Thyroid gland (tissue), 4 donors: ENCODE measurements around the gene ELMO1.

Experiments
- POLR2A ChIP-seq, 2 donors: fragments of 450-650 bp; IDR thresholded peaks; one replicate each; pipeline ENCODE4 v1.6.1; 2017; ENCODE audit warnings: antibody characterized with exemption in 2 of 2, mild to moderate bottlenecking in 2 of 2, moderate library complexity in 1 of 2
- TF ChIP-seq, protein P1 (sequence below), 6 experiments: fragments of 200-600 bp in 3 of 6; fragments of 450-650 bp in 3 of 6; sonication (generic) in 3 of 6; IDR thresholded peaks; one replicate each; pipeline ENCODE4 v1.5.1; 2016 to 2019; ENCODE audit warnings: antibody characterized with exemption in 6 of 6, mild to moderate bottlenecking in 2 of 6, inconsistent platforms in 1 of 6, moderate library complexity in 1 of 6

DNA sequence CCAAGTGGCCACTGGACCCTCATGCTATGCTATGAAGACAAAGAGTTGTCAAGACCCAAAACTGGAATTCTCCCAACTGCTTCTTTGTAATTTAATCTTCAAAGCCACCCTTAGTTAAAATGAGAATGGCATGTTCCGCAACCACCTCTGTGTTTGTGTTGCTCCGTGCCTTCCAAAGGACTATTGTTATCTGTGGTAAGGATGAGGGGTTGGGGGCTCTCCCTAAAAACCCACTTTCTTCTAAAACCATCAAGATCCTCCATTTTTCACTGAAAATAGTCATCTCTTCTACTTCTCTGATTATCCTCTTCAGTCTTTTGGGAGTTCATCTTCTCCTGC, 502.3 kb downstream of the ELMO1 start:
- TF ChIP-seq POLR2A (IDR thresholded peaks at IDR 0.05): no peak
- TF ChIP-seq, protein P1, sequence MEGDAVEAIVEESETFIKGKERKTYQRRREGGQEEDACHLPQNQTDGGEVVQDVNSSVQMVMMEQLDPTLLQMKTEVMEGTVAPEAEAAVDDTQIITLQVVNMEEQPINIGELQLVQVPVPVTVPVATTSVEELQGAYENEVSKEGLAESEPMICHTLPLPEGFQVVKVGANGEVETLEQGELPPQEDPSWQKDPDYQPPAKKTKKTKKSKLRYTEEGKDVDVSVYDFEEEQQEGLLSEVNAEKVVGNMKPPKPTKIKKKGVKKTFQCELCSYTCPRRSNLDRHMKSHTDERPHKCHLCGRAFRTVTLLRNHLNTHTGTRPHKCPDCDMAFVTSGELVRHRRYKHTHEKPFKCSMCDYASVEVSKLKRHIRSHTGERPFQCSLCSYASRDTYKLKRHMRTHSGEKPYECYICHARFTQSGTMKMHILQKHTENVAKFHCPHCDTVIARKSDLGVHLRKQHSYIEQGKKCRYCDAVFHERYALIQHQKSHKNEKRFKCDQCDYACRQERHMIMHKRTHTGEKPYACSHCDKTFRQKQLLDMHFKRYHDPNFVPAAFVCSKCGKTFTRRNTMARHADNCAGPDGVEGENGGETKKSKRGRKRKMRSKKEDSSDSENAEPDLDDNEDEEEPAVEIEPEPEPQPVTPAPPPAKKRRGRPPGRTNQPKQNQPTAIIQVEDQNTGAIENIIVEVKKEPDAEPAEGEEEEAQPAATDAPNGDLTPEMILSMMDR (IDR thresholded peaks at IDR 0.05): no peak
